Liver (tissue), 9 donors: ENCODE measurements around the gene CYP26C1. TPM values are rescaled to one million over a fixed set of nuclear protein-coding genes. Genes with fewer than 3 reads are reported as not detected.

Experiments
- DNase-seq: peaks from one replicate; pipeline ENCODE4 v3.0.0-alpha.2; 2017; ENCODE audit warnings: low spot score
- H3K27ac ChIP-seq, 2 donors: one replicate each; pipeline ENCODE4 v1.7.0; 2013; ENCODE audit warnings: inconsistent platforms in 2 of 2, low read length in 2 of 2, control low read depth in 1 of 2, low read depth in 1 of 2, mild to moderate bottlenecking in 1 of 2
- H3K27me3 ChIP-seq, 4 donors: one replicate each; pipeline versions ENCODE4 v1.6.1 to v1.7.0; 2013; ENCODE audit warnings: low read length in 3 of 4, inconsistent platforms in 1 of 4, mild to moderate bottlenecking in 1 of 4, moderate library complexity in 1 of 4; ENCODE audit not compliant: control insufficient read depth in 4 of 4, insufficient read depth in 4 of 4
- H3K36me3 ChIP-seq, 4 donors: one replicate each; pipeline versions ENCODE4 v1.6.1 to v1.7.0; 2013; ENCODE audit warnings: low read length in 3 of 4, mild to moderate bottlenecking in 3 of 4, low read depth in 1 of 4, moderate library complexity in 1 of 4; ENCODE audit not compliant: control insufficient read depth in 4 of 4, insufficient read depth in 3 of 4
- H3K4me1 ChIP-seq, 4 donors: one replicate each; pipeline versions ENCODE4 v1.6.1 to v1.7.0; 2013; ENCODE audit warnings: low read length in 3 of 4, mild to moderate bottlenecking in 3 of 4, moderate library complexity in 1 of 4; ENCODE audit not compliant: control insufficient read depth in 4 of 4, insufficient read depth in 4 of 4
- H3K4me3 ChIP-seq, 3 donors: one replicate each; pipeline versions ENCODE4 v1.6.1 to v1.7.0; 2013; ENCODE audit warnings: low read length in 3 of 3, control low read depth in 1 of 3, low read depth in 1 of 3, mild to moderate bottlenecking in 1 of 3
- H3K9ac ChIP-seq, 2 donors: one replicate each; pipeline ENCODE4 v1.7.0; 2013; ENCODE audit warnings: low read length in 2 of 2, mild to moderate bottlenecking in 2 of 2, moderate library complexity in 2 of 2, control low read depth in 1 of 2, low read depth in 1 of 2
- H3K9me3 ChIP-seq, 4 donors: one replicate each; pipeline versions ENCODE4 v1.6.1 to v1.7.0; 2013; ENCODE audit warnings: low read length in 3 of 4; ENCODE audit not compliant: control insufficient read depth in 4 of 4
- CTCF ChIP-seq: fragments of 150-350 bp; IDR thresholded peaks from 2 replicates; pipeline ENCODE4 v1.5.1; 2017; ENCODE audit warnings: improper control_type of control experiment, low read depth, low read length; ENCODE audit not compliant: missing input control
- EGR1 ChIP-seq, 2 donors: IDR thresholded peaks; 2 replicates each; pipeline ENCODE4 v1.6.1; 2016 to 2018; ENCODE audit warnings: antibody characterized with exemption in 2 of 2, low read depth in 2 of 2
- FOXA2 ChIP-seq: IDR thresholded peaks from 2 replicates; pipeline ENCODE4 v1.6.1; 2016; ENCODE audit warnings: antibody characterized with exemption
- HNF4A ChIP-seq, 2 donors: conservative IDR thresholded peaks; 2 replicates each; pipeline ENCODE4 v1.6.1; 2016; ENCODE audit warnings: antibody characterized with exemption in 2 of 2, mild to moderate bottlenecking in 2 of 2
- JUND ChIP-seq, 2 donors: IDR thresholded peaks; 2 replicates each; pipeline ENCODE4 v1.6.1; 2016; ENCODE audit warnings: antibody characterized with exemption in 2 of 2
- RAD21 ChIP-seq, 2 donors: IDR thresholded peaks; 2 replicates each; pipeline ENCODE4 v1.6.1; 2016; ENCODE audit warnings: antibody characterized with exemption in 2 of 2, mild to moderate bottlenecking in 2 of 2
- REST ChIP-seq: IDR thresholded peaks from 2 replicates; pipeline ENCODE4 v1.6.1; 2016; ENCODE audit warnings: antibody characterized with exemption, mild to moderate bottlenecking
- RXRA ChIP-seq, 2 donors: IDR thresholded peaks; 2 replicates each; pipeline ENCODE4 v1.6.1; 2017 to 2018; ENCODE audit warnings: antibody characterized with exemption in 2 of 2, mild to moderate bottlenecking in 1 of 2
- SP1 ChIP-seq: IDR thresholded peaks from 2 replicates; pipeline ENCODE4 v1.6.1; 2018; ENCODE audit warnings: antibody characterized with exemption, mild to moderate bottlenecking
- TAF1 ChIP-seq: conservative IDR thresholded peaks from 2 replicates; pipeline ENCODE4 v1.6.1; 2016; ENCODE audit warnings: antibody characterized with exemption, mild to moderate bottlenecking
- YY1 ChIP-seq: IDR thresholded peaks from 2 replicates; pipeline ENCODE4 v1.6.1; 2016; ENCODE audit warnings: antibody characterized with exemption, mild to moderate bottlenecking
- ZBTB33 ChIP-seq: IDR thresholded peaks from 2 replicates; pipeline ENCODE4 v1.6.1; 2016; ENCODE audit warnings: antibody characterized with exemption
- WGBS: extraction: QIAGEN DNeasy Blood & Tissue Kit; methylation state at CpG from one replicate; pipeline ENCODE4 v1.1.7; 2013; 5-methylcytosine and 5-hydroxymethylcytosine counted together
- polyA plus RNA-seq, 2 donors: library from polyadenylated mRNA; stranded (reverse) in 1 of 2; unstranded in 1 of 2; fragments of 200-250 nt in 1 of 2; fragments of >200 nt in 1 of 2; fragmentation: Nextera tagmentation in 1 of 2; extraction: Ambion mirVana in 1 of 2; gene quantifications; one replicate each; pipeline versions ENCODE4 v1.2.1 to v1.2.3, GENCODE V29; 2013 to 2015
- total RNA-seq, 2 donors: library from RNA; depleted of rRNA; stranded (reverse); fragments of >200 nt; gene quantifications; one replicate each; pipeline ENCODE4 v1.2.3, GENCODE V29; 2014
- donor health status: healthy.
- donor health status: healthy.
- donor health status: healthy.
- donor health status: healthy.
- donor health status: healthy.

Gene CYP26C1
- total and polyA plus RNA-seq, 4 donors, result 0.09 to 0.25 TPM; not detected in 2

- H3K9me3 ChIP-seq, result no peaks in the 10 kb centered on the region
- 90% methylated on average over 1 of the region's 1 CpG for whole genome bisulfite sequencing
- no peaks in the 10 kb centered on the region for H3K27me3 ChIP-seq
- no peak overlapping the region for H3K4me3 ChIP-seq
- H3K27ac ChIP-seq, result no peak overlapping the region
- no peak for TF ChIP-seq CTCF
- no peak for TF ChIP-seq RAD21 (IDR thresholded peaks at IDR 0.05)
- no peak for TF ChIP-seq TAF1
- no peak for TF ChIP-seq ZBTB33
- no peaks in the 10 kb centered on the region for H3K36me3 ChIP-seq
- no peaks in the 10 kb centered on the region for H3K4me1 ChIP-seq
- no peak overlapping the region for H3K9ac ChIP-seq
- DNase-seq, result no peak
Observed at GRCh38 chr10:93095225-93095624, 34.6 kb downstream of the CYP26C1 start.

GRCh38 chr10:93096901-93097300 is 36.3 kb downstream of the CYP26C1 start:
- Histone ChIP-seq H3K27me3 (no peaks in the 10 kb centered on the region), H3K36me3 (no peaks in the 10 kb centered on the region), H3K27ac (no peak overlapping the region), H3K9me3 (no peaks in the 10 kb centered on the region), H3K9ac (no peak overlapping the region), H3K4me3 (no peak overlapping the region), H3K4me1 (no peaks in the 10 kb centered on the region)
- no peak for TF ChIP-seq ZBTB33
- no peak for TF ChIP-seq JUND (IDR thresholded peaks at IDR 0.05)
- no peak for TF ChIP-seq TAF1
- no peak for TF ChIP-seq REST
- WGBS, result 91% methylated on average over 5 of the region's 5 CpGs
- no peak for DNase-seq

GRCh38 chr10:93097386-93097785 is 36.8 kb downstream of the CYP26C1 start:
- DNase-seq, result no peak
- H3K27me3 ChIP-seq, result no peaks in the 10 kb centered on the region
- WGBS, result 90% methylated on average over 9 of the region's 9 CpGs
- no peak for TF ChIP-seq HNF4A (conservative IDR thresholded peaks at IDR 0.05)
- no peak for TF ChIP-seq RAD21 (IDR thresholded peaks at IDR 0.05)
- TF ChIP-seq JUND (IDR thresholded peaks at IDR 0.05), result no peak
- no peak for TF ChIP-seq RXRA (IDR thresholded peaks at IDR 0.05)
- no peak for TF ChIP-seq YY1
- no peak for TF ChIP-seq EGR1 (IDR thresholded peaks at IDR 0.05; ENCODE audit: low read depth in 2 of 2)
- no peak for TF ChIP-seq ZBTB33
- TF ChIP-seq CTCF, result no peak
- TF ChIP-seq SP1, result no peak
- no peak for TF ChIP-seq FOXA2

More at GRCh38 chr10:93097386-93097785, 36.8 kb downstream of the CYP26C1 start:
- H3K9me3 ChIP-seq, result no peaks in the 10 kb centered on the region
- H3K4me1 ChIP-seq, result no peaks in the 10 kb centered on the region
- no peaks in the 10 kb centered on the region for H3K36me3 ChIP-seq
- H3K9ac ChIP-seq, result no peak overlapping the region
- no peak overlapping the region for H3K27ac ChIP-seq
- H3K4me3 ChIP-seq, result no peak overlapping the region
